Stimulated activated naive CD4-positive, alpha-beta T cell treated with Interleukin-2 at 50 U/mL for 16 hours (primary cell): ENCODE results near the gene CSTPP1.
"Not testable (repeated sequence)": the region's sequence is repeated elsewhere in the genome, so short reads cannot be mapped to it uniquely, and the experiment has no call there.

ENCODE experiments used
- DNase-seq: peaks from one replicate; lab custom pipeline; 2025; lab: John Stamatoyannopoulos, UW

The CSTPP1 gene

DNA sequence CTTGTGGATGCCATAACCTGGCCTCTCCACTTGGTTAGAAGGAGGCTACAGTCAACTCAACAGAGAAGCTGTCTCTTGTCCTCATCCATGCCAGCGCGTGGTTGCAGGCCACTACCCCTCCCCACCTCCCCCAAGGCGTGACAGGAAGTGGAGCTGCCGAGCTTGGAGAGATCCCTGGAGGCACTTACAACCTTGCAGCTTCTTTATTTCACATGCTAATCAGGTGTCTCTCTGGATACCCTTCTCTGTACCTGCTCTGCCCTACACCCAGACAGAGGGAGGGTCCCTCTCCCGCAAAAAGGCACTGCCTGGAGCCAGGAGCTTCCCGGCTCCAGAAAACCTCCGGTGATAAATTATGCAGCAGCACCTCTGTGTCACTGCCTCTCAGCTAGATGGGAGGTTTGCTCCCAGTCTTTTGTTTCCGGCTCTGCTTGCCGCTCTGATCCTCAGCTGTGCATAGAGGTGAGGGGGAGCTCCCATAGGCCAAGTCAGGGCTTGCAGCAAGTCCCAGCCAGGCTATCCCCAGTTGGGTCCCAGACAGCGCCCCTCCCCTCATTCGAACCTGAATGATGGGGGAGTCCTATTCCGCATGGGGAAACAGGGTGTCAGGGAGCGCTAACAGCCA, 23.9 kb upstream of the CSTPP1 start:
- DNase-seq, result no peak

DNA sequence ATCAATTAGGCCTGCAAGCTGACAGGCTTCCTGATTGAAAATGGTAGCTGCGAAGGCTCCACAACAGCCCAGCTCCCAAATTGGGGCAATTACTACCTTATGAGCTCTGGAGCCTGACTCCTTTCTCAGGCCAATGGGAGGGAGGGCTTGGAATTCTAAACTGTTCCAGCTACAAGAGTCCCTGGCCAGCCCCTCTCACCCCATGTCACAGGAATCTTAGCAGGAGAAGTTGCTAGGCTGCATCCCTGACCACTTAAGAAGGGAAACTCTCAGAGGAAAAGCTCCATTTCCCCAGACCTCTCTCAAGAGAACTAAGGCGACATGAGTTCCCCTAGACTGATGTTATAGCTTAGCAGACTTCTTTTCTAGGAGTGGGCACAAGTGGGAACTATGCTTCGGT, 23.1 kb upstream of the CSTPP1 start:
- no peak for DNase-seq

DNA sequence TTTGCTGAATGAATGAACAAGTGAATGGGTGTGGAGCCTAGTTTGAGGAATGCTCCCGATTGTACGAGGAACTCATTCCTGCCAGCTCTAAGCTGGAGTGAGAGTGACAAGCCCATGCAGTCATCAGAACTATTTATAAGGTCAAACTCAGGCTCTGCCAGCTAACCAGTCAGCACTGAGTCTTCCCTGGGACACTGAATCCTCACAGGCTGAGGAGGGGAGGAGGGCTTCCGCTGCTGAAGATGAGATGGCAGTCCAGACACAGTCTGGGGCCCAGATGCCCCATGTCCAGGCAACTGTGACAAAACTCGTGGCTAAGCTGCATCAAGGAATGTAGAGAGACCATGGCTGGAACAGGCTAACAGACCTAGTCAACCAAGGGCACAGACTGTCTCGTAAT, 22.2 kb upstream of the CSTPP1 start:
- DNase-seq, result no peak

DNA sequence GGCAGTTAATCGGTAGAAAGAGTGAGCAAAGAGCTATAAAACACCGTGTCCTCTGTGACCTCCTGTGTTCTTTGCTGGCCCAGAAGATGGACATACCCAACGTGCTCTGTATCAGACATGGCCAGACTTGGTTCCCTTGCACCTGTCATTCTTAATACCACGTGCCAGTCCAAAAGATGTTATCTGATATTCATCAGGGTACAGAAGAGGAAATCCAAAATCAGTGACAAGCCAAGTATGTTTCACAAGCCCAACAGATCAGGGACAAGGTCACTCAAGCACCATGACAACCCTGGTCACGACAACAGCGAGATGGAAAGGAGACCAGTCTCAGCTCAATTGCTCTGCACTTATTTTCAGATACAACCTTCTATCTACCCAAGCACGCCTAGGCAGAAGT, 21.7 kb upstream of the CSTPP1 start:
- DNase-seq, result no peak

DNA sequence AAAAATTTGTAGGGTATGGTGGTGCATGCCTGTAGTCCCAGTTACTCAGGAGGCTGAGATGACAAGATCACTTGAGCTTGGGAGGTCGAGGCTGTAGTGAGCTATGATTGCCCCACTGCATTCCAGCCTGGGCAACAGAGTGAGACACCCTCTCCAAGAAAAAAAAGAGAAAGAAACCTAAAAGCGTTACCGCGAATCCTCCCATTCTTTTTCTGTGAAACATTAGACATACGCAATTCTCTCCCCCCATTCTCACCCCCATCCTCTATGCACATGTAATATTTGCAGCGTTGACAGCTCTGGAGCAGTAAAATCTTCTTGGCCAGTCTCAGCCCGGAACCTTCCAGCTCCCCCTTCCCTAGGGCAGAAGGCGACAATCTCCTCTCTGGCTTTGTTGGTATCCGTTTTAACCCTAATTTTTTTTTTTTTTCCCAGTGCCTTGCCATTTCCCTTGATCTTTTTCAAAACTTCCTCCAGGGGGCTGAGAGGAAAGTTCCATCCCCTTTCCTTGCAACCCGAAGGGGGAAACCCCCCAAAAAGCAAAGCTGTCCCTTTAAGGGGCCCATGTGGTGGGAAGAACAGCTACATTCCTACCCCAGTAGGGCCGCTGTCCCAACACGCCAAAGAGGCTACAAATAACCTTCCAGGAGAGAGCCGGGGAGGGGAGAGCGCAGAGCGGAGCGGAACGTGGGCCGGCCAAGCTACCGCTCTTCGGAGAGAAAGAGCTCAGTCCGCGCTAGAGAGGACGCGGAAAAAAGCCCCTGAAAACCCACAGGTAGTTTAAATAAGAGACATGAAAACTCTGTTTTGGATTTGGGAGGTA, 20.1 kb upstream of the CSTPP1 start:
- no peak for DNase-seq

DNA sequence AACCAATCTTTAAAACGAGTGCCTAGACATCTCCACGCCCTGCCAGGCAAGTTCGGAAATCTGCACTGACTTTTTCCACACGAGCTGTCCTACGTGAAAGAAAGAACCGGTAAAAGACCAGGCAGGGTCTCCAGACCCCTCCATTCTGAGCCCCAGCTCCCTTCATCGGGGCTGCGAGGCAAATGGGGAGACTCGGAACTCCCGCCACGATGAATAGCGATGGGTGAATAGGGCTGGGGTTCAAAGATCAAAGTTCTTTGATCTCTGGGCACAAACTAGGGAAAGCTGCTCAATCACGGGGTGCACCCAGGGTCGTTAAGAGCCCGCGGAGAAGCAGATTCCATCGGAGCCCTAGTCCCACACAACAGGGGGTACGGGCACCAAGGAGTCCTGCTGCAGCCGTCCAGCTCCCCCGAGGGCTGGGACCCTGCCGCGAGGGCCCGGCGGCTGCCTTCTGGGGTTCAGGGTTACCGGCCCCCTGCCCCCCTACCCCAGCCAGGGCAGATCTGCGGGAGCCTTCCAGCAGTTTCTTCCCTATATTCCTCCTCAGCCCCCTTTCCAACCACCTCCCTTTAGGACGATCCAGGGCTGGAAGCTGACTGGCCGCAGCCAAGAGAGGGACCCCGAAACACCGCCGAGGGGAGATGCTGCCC, 19.3 kb upstream of the CSTPP1 start:
- no peak for DNase-seq

DNA sequence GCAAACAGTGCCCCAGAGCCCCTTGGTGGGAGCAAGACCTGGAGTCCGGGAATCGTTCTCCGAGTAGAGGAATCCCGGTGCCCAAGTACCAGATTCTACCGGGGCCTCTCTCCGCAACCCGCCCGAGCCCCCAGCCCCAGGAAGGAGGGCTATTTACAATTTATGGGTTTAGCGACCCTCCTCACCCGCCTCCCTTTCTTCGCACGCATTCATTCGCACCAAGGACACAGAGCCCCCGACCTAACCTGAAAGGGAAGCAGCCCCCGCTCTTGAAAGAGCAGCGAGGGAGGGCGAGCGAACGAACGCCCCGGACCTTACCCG, 18.8 kb upstream of the CSTPP1 start:
- DNase-seq, result no peak

DNA sequence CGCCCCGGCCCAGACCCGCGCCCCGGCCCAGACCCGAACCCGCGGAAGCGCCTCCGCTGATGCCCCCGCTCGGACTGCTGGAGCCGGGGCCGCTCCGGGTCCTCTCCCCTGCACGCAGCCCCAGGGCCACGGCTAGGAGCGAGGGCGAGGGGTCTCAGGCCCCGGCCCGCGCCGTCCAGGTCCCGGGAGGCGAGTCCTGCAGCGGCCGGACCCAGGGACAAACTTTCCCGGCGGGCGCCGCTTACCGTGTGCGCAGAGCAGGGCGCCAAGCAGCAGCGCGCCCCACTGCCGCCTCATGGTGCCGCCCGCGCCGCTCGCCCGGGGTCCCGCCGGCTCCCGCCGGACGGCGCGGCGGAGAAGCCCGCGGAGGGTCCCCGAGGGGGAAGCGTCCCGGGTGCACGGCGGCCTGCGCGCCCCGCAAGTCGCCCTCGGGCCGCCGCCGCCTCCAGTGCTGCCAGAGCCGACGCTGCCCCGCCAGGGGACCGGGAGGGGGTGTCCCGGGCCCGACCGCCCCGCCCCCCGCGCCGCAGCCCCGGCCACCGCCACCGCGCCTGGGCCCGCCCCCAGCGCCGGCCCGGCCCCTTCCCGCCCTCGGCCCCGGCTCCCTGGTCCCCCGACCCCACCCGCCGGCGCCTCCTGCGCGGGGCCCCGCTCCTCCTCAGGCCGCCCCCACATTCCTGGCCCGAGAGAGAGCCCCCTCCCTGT, 18.3 kb upstream of the CSTPP1 start, which contains the start of gene LRP4:
Gene LRP4 (minus strand): TSS at position 468 of the 705 bp plus-strand sequence. CDS start 171 bp downstream, at position 297.
- peak; percentile 27 for DNase-seq

DNA sequence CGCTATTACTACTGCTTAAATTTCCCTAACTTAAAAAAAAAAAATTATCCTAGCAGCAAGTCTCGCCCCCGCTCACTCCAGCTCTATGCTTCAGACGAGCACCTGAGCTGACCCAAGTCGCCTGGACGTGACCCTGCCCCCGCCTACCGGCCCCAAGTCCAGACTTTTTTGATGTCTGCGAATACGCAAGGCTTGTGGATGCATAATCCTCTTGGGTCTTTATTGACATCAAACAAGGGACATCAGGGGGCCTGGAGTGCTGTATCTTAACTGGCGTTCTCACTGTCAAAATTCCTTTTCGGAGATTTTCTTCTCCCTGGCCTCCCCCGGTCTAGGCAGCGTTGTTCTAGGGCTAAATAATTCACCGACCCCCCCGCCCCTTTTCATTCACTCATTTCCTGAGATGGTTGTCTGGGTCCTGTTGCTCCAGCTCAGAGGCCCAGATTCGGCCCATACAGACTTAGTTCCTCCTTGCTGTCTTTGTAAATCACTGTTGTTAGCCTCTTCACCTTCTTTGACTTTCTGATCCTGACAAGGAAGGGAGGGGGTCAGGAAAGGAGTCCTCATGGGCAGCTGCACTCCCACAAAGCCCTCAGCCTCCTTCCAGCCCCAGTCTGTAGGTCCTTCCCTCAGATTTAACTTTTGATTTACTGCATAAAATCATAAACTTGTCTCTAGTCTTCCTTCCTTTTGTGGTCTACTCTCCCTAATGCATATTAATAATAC, 17.6 kb upstream of the CSTPP1 start:
- DNase-seq, result no peak

DNA sequence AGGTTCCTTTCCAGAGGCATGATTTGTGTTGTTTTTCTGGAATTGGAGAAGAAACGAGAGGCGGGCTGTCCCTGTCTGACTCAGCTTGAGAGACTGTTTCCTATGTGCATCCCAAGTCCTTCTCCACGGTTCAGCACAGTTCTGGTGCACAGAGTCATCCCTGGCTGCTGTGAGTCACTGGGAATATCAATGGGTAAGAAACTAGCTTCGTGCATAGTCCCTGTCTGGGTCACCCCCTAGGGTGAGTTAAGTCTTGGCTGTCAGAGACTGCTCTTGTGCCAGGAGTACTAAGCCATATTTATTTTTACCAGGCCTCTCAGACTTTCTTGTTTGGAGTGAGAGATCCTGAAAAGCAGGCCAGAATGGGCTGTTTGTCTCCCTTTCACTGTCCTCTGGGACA, 15.8 kb upstream of the CSTPP1 start:
- no peak for DNase-seq

DNA sequence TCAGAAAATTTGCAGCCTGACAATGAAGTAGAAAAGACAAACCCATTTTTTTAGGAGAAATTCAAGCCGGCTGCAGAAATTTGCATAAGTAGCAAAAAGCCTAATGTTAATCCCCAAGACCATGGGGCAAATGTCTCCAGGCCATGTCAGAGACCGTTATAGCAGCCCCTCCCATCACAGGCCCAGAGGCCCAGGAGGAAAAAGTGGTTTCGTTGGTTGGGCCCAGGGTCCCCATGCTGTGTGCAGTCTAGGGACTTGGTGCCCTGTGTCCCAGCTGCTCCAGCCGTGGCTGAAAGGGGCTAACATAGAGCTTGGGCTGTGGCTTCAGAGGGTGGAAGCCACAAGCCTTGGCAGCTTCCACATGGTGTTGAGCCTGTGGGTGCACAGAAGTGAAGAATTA, 8.6 kb upstream of the CSTPP1 start:
- DNase-seq, result not testable (repeated sequence)

DNA sequence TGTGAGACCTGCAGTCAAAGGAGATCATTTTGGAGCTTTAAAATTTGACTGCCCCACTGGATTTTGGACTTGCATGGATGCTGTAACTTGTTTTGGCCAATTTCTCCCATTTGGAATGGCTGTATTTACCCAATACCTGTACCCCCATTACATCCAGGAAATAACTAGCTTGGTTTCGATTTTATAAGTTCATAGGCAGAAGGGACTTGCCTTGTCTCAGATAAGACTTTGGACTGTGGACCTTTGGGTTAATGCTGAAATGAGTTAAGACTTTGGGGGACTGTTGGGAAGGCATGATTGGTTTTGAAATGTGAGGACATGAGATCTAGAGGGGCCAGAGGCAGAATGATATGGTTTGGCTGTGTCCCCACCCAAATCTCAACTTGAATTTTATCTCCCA, 7.9 kb upstream of the CSTPP1 start:
- not testable (repeated sequence) for DNase-seq

DNA sequence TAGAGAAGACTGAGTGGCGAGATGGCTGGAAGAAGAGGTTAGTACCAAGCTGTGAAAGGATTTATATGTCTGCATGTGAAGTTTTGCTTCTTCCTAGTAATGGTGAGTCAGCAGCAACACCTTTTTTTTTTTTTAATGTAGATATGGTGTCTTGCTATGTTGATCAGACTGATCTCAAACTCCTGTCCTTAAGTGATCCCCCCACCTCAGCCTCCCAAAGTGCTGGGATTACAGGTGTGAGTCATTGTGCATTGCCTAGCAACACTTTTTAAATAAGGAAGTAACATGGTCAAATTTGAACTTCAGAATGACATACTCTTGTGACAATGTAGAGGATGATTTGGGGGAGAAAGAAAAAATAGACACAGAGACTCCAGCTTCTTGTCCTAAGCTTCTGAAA, 6.5 kb upstream of the CSTPP1 start:
- no peak for DNase-seq

DNA sequence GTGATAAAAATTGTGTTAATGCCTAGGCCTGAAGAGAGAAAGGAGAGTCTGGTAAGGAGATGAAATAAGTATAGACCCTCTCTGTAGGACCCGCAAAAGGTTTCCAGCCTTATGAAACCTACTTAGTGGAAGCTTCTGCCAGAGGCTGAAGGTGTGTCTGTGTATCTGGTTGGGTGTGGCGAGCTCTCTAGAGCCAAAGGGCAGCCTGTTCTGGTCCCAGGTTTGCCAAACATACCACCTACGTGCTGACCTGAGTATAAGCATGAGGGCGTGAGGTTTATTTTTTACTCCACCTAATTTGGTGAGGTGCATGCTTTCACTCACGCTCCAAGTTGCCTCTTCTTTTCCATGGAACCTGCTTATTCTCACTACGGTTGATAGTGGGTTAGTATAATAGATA, 5.6 kb downstream of the CSTPP1 start:
- no peak for DNase-seq

DNA sequence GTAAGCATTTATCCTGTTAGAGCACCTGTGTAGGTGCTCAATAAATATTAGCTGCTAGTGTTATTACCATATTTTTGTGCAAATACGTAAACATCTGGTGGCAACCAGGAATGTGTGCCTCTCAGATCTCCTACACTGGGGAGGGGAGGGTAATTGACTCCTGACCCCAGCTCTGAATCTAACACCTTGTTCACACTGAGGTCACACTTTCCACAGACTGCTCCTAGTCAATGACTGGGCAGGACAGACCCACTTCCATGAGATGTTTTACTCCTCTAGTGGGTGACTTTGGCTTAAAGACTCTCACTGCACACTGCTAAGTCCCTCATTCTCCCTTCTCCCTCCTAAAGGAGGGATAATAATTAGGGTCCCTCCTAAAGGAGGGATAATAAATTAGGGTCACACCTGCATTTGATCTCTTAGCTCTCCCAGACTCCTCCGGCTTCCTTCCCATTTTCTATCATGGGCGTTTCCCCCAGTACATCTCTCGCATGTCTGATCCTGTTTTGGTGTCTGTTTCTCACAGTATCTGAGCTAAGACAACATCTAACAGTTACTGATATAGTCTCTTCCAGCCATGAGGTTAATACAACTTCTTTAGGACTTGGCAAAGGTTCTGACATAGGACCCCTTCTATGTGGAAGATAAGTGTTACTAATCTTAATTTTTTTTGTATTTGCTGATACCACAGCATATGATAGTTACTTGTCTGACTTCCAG, 8.0 kb downstream of the CSTPP1 start:
- DNase-seq, result no peak

DNA sequence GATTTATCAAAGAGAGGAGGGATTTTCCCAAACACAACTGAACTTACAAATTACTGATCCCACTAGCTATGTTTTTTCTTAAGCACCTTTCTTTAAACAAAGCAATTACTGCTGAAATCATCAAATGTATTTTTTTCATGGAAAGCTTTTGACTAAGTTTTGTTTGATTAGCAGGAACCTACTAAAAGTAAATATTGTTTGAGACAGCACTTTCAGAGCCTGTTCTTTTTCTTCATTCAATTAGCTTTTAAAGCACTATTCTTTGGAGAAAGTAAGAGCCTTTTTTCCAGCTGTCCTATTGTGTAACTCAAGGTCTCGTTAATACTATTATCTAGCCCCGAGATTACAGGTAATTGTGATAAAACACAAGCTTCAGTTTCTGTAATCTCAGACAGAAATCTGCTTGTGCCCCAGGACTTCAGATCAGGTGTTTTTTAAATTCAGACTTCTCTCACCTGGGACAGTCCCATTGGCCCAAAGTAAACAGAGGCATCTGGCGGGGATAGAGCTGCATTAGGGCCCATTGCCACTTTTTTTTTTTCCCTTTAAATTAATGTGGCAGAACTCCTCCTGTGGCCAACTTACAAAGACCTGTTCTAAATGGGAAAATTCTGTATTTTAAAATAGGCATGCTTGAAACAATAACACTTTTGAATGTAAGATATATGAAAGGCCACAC, 11.0 kb downstream of the CSTPP1 start:
- DNase-seq, result no peak

DNA sequence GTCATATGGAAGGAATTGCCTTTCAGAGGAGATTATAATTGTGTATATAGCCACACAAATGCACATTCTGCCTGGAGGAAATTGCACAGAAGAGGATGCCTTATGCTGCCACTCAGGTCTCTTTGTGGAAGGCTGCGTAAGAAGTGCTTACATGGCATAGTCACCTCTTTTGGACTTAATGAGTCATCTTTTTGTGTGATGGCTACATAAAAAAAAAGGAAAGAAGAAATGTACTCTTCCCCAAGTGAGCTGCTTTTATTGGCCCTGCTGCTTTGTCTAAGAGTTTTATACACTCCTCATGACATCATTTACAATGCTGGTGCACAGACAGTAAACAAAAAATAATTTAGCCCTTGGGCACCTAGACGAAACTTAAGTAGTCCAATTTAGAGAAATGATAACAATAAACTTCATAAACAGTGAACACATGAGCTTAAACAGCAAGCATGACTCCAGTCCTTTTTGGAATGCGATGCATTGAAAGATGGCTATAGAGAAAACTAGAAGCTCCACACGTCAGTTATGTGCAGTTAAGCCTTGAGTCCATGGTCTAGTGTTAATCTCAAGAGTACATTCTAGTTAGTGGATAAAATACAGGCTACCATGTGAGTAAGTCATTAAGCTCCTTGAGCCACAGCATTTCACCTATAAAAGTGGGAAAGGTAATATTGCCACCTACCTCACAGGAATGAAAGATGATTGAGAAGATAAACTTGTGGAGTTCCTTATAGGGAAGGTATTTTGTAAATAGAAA, 12.0 kb downstream of the CSTPP1 start:
- no peak for DNase-seq

DNA sequence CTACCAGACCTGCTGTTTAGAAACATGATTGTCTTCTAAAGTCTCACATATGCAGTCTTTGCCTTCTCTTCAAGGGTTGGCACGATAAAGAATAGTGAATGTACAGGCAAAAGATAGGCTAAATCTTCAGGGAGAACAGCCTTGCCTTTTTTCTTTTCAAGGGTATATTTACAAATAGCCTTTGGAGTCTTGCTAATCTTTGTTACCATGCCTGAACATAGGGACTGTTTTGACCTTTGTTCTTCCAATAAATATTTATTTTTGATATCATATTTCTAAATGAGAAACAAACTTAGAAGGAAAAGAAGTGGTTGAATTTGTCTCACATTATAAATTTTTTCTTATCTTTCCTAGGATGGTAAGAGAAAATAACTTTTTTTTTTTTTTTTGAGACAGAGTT, 12.7 kb downstream of the CSTPP1 start:
- no peak for DNase-seq

DNA sequence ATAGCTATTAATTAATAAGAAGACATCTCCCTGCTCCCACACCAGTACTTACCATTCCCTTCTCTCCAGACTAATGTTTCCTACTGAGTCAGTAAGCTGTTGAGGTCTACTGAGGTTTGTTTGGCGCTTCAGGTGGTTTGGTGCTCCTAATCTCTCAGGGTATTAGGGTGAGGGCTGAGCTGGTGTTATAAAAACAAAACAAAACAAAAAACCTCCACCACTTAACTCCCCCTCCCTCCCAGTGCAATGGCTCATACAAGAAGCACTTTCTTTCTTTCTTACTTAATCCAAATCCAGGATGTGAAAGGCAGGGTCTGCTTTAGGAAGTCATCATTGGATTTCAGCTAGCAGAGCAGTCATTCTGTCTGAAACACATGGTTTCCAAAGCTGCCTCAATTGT, 15.3 kb downstream of the CSTPP1 start:
- no peak for DNase-seq

DNA sequence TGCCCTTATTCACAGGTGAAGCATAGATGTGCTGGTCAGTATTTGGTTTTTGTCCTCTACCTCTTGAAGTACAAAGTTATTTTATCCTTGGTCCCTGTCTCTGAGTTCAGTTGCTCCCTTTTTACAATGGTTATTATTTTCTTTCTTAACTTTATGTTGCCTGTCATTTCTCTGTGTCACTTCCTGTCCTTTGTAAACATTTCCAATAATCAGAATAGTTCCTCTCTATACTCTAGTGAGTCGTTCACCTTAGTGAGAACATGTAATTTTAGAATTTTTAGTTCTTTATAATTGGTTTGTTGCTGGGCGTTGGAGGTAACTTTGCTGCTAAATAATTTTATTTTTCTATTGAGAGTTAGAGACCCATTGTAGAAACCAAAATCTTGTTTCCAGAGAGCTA, 16.0 kb downstream of the CSTPP1 start:
- no peak for DNase-seq
